Measurements from ENCODE around the gene SF3A1.

SF3A1 gene

DNA sequence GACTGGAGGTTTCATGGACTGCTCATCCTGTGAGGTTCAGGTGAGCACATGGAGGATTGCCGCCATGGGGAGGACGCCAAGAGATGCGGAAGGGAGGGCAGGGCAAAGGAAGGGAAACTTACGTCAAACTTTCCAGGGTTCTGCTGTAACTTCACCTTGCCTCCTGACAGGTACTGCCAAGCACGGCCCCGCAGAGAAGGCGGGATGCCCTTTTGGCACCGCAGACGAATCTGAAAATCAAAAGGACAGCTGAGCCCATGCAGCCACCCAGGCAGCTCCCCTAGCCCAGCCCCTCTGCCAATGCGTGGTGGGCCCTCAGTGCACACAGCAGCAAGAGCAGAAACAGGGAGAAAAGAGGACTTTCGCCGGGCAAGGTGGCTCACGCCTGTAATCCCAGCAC, 57.4 kb downstream of the SF3A1 start:
- H3K4me3 ChIP-seq (ENCODE audit: low read depth, low read length), result no peak overlapping the region
- no peak for DNase-seq (ENCODE audit: low read depth)

DNA sequence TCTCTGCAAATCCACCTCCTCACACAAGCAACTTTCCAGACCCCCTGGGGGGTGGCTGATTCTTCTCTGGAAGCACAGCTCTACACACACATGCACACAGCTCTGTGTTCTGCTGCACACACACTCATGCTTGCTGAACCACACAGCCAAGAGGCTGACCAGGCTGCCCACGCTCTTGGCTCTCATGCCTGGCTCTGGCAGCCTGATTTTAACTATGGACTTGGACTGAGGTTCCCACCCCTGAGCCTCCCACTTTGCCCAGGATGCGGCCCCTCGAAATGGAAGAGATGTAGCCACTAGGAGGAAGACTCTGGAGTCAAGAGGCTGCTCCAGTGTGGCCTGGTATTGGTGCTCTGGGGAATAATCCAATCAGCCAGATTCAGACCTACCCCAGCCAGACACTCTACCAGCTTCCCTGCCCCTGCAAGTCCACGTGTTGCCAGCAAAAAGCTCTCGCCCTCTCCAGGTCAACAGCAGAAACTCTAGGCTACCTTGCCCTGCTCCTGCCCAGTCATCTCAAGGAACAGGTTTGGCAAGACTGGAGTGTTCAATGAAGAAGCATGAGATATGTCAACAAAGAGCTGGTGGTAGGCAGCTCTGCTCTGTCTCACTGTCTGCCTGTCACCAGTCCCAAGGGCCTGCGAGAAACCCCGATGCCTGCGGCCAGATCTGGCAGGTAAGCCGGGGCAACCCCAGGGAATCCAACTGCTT, 58.5 kb downstream of the SF3A1 start:
- in situ Hi-C loops (cut with HindIII; ENCODE audit: low sequenced_read_pairs), result no loop called here

More for the DNA sequence above, 57.4 kb downstream of the SF3A1 start:
- TF ChIP-seq, protein P1, sequence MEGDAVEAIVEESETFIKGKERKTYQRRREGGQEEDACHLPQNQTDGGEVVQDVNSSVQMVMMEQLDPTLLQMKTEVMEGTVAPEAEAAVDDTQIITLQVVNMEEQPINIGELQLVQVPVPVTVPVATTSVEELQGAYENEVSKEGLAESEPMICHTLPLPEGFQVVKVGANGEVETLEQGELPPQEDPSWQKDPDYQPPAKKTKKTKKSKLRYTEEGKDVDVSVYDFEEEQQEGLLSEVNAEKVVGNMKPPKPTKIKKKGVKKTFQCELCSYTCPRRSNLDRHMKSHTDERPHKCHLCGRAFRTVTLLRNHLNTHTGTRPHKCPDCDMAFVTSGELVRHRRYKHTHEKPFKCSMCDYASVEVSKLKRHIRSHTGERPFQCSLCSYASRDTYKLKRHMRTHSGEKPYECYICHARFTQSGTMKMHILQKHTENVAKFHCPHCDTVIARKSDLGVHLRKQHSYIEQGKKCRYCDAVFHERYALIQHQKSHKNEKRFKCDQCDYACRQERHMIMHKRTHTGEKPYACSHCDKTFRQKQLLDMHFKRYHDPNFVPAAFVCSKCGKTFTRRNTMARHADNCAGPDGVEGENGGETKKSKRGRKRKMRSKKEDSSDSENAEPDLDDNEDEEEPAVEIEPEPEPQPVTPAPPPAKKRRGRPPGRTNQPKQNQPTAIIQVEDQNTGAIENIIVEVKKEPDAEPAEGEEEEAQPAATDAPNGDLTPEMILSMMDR (IDR thresholded peaks at IDR 0.05; ENCODE audit: low read depth, low read length, missing control alignments), result no peak
- in situ Hi-C loops (cut with HindIII; ENCODE audit: low sequenced_read_pairs), result no loop called here

DNA sequence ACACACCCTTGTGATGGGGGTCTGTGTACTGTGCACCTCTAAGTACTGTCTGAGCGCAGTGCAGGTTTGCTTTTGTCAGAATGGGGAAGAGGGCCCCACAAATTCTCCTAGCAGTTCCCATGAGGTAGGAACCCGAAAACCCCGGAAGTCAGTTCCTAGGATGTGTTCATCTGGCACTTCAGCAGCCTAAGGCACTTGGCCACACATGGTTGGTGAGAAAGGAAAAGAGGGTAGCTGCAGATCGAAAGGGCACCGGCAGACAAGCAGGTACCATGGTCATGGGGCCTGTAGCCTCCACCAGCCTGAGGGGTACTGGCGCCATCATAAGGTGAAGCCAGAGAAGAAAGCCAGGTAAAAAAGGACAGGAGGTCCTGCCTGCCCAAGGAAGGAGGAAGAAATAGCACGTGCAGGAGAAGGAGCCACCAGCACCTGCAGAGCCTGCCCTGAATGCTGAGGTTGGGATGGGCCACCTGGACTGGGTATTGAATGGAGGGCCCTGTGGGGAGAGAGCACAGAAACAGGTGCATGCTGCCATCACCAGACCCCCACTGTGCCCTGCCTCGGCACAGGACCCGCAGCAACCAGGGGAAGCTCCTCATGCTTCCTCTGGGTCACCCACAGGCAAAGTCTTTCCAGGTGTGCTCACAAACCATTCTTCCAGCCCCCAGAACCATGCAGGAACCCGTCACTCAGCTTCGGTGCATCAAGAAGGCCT, 59.3 kb downstream of the SF3A1 start:
- TF ChIP-seq, protein P1 (IDR thresholded peaks at IDR 0.05; ENCODE audit: low read depth, low read length, missing control alignments), result no peak
- in situ Hi-C loops (cut with HindIII; ENCODE audit: low sequenced_read_pairs), result no loop called here
- no peak overlapping the region for H3K4me3 ChIP-seq (ENCODE audit: low read depth, low read length)
- no peak for DNase-seq (ENCODE audit: low read depth)

More for the DNA sequence above, 58.5 kb downstream of the SF3A1 start:
- H3K4me3 ChIP-seq (ENCODE audit: low read depth, low read length), result no peak overlapping the region
- no peak for DNase-seq (ENCODE audit: low read depth)
- TF ChIP-seq, protein P1 (IDR thresholded peaks at IDR 0.05; ENCODE audit: low read depth, low read length, missing control alignments), result no peak

DNA sequence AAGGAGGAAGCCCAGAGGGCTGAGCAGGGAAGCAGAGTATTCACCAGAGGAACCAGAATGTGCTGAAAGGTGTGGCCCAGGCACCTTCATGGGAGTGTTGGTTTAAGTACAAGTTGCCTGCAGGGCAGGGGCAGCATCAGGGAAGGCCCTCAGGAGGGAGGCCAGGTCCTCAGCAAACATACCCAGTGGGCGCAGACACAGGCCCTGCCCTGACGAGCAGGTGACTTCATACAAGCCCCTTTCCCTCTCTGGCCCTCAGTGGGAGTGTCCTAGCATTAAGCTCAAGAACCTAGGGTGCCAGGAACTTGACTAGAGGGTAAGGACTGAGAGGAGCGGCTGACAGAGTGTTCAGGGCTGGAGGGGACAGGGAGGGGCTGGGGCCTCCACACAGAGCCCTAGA, 59.9 kb downstream of the SF3A1 start:
- H3K4me3 ChIP-seq (ENCODE audit: low read depth, low read length), result no peak overlapping the region
- TF ChIP-seq, protein P1 (IDR thresholded peaks at IDR 0.05; ENCODE audit: low read depth, low read length, missing control alignments), result no peak
- in situ Hi-C loops (cut with HindIII; ENCODE audit: low sequenced_read_pairs), result no loop called here
- no peak for DNase-seq (ENCODE audit: low read depth)

DNA sequence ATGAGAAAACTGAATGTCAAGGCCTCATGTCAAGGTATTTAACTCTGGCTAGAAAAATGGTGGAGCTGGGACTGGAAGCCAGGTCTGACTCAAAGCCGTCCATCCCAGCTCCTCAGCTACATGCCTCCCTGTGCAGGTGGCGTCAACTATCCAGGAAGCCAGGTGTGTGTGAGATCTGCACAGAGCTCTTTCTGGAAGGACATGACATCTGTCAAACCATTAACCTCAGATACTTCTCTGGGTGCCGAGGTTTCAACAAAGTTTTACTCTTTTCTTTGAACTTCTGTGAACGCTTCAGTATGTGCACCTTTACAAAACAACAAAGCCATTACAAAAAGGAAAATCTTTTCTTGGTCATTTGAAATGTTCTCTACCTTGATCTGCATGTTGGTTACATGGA, 60.4 kb downstream of the SF3A1 start:
- DNase-seq (ENCODE audit: low read depth), result no peak
- in situ Hi-C loops (cut with HindIII; ENCODE audit: low sequenced_read_pairs), result no loop called here
- TF ChIP-seq, protein P1 (IDR thresholded peaks at IDR 0.05; ENCODE audit: low read depth, low read length, missing control alignments), result no peak
- H3K4me3 ChIP-seq (ENCODE audit: low read depth, low read length), result no peak overlapping the region

DNA sequence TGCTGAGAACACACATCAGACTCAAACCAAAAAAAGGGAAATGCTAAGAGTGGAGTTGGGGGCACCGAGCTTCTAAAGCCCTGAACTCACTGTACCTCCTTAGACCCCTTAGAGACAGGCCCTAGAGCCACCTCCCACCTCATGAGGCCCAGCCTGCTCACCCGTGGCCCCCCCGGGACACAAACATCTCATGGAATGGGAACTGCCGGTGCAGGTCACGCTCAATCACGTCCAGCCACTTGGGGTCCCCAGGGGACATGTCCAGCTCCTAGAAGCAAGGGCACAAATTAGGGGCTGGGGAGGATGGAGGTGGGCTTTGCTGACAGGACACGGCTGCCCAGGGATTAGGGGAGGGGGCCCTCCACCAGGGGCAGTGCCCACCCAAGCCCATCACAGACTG, 61.1 kb downstream of the SF3A1 start:
- no peak overlapping the region for H3K4me3 ChIP-seq (ENCODE audit: low read depth, low read length)
- TF ChIP-seq, protein P1 (IDR thresholded peaks at IDR 0.05; ENCODE audit: low read depth, low read length, missing control alignments), result no peak
- in situ Hi-C loops (cut with HindIII; ENCODE audit: low sequenced_read_pairs), result no loop called here
- DNase-seq (ENCODE audit: low read depth), result no peak
